Fibroblast of lung (primary cell): ENCODE results near the gene ANK2.

Experiments used
- EZH2 ChIP-seq: IDR thresholded peaks from 2 replicates; pipeline ENCODE4 v1.5.1; 2012; ENCODE audit warnings: low read length, control low read depth, mild to moderate bottlenecking; ENCODE audit errors: missing control alignments
- TF ChIP-seq, protein P1 (sequence below), 2 donors: IDR thresholded peaks in 1 of 2; conservative IDR thresholded peaks in 1 of 2; 1 replicate in 1 of 2; 2 replicates in 1 of 2; pipeline ENCODE4 v1.5.1; 2011 to 2012; ENCODE audit warnings: low read length in 2 of 2, control low read depth in 1 of 2, inconsistent platforms in 1 of 2, low read depth in 1 of 2, mild to moderate bottlenecking in 1 of 2

DNA sequence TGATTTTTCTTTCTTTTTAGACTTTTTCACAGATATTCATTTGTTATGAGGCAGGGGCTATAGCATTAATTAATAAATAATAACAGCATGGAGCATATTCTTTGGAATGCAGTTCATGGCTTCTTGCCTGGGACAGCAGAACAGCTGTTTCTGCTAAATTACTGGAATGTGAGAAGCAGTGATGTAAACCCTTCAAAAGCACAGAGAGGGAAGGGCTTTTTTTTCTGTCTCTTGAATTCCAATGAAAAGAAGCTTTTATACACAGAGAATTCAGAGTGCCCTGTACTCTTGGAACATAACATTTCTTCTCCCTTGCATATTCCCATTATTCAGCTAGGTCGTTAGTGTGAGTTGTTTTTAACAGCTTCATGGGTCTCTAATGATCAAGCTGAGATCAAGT lies 28.5 kb upstream of the ANK2 start:
- TF ChIP-seq, protein P1, sequence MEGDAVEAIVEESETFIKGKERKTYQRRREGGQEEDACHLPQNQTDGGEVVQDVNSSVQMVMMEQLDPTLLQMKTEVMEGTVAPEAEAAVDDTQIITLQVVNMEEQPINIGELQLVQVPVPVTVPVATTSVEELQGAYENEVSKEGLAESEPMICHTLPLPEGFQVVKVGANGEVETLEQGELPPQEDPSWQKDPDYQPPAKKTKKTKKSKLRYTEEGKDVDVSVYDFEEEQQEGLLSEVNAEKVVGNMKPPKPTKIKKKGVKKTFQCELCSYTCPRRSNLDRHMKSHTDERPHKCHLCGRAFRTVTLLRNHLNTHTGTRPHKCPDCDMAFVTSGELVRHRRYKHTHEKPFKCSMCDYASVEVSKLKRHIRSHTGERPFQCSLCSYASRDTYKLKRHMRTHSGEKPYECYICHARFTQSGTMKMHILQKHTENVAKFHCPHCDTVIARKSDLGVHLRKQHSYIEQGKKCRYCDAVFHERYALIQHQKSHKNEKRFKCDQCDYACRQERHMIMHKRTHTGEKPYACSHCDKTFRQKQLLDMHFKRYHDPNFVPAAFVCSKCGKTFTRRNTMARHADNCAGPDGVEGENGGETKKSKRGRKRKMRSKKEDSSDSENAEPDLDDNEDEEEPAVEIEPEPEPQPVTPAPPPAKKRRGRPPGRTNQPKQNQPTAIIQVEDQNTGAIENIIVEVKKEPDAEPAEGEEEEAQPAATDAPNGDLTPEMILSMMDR (conservative IDR thresholded peaks at IDR 0.05 in 1 of 2, IDR thresholded peaks at IDR 0.05 in 1 of 2; ENCODE audit: low read depth in 1 of 2, low read length in 2 of 2): no peak
- no peak for TF ChIP-seq EZH2
